Progenitor cell of endocrine pancreas (in vitro differentiated cells): ENCODE results near the gene RWDD1. TPM values are rescaled to one million over a fixed set of nuclear protein-coding genes. Genes with fewer than 3 reads are reported as not detected.

ENCODE experiments used
- DNase-seq: peaks from one replicate; pipeline ENCODE4 v3.0.0; 2021; ENCODE audit warnings: low spot score; ENCODE audit not compliant: unreplicated experiment
- H3K27ac Mint-ChIP-seq: 2 replicates; pipeline ENCODE4 v1.8.0; 2021; ENCODE audit warnings: mild to moderate bottlenecking, moderate library complexity, mixed read lengths
- H3K27me3 Mint-ChIP-seq: 2 replicates; pipeline ENCODE4 v1.8.0; 2021; ENCODE audit warnings: mixed read lengths
- H3K36me3 Mint-ChIP-seq: 2 replicates; pipeline ENCODE4 v1.8.0; 2022; ENCODE audit warnings: mixed read lengths; ENCODE audit not compliant: insufficient read depth
- H3K4me1 Mint-ChIP-seq: 2 replicates; pipeline ENCODE4 v1.8.0; 2021; ENCODE audit warnings: low read depth, mixed read lengths
- H3K4me3 Mint-ChIP-seq: 2 replicates; pipeline ENCODE4 v1.8.0; 2021; ENCODE audit warnings: low read depth, mild to moderate bottlenecking, moderate library complexity, mixed read lengths
- H3K9me3 Mint-ChIP-seq: 2 replicates; pipeline ENCODE4 v1.8.0; 2021; ENCODE audit warnings: low read depth, mixed read lengths
- total RNA-seq: library from RNA; stranded (reverse); gene quantifications from 2 replicates; pipeline ENCODE4 v1.2.1, GENCODE V29; 2021
- TF ChIP-seq, protein P1 (sequence below): fragments of 200-600 bp; sonication (generic); IDR thresholded peaks from one replicate; pipeline ENCODE4 v1.5.0; 2021; ENCODE audit warnings: antibody characterized with exemption, mild to moderate bottlenecking; ENCODE audit not compliant: unreplicated experiment

Gene RWDD1
- total RNA-seq, 1 donor from 2014 or later = 36.2 TPM

DNA sequence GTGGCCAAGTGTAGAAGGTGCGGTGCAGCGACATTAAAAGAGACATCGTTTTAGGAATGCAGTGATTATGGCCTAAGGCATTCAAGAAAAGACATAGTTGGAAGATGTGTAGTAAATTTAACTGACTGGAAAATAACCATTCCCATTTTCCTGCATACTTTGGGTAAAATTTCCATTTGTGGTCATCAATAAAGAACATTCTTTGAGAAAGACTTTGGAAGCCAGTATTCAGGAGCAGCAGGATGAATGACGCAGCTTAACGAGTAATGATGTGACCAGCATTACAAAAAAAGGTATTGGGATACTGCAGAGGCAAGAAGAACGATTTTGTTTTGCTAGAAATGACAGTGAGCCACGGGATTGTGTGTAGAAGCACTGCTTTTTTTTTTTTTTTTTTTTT lies 7.0 kb upstream of the RWDD1 start:
- Mint-ChIP-seq H3K27me3 (peaks cover 7% of the 10 kb centered on the region), H3K4me3 (no peak overlapping the region), H3K4me1 (peaks cover 5% of the 10 kb centered on the region), H3K9me3 (no peaks in the 10 kb centered on the region), H3K27ac (no peak overlapping the region), H3K36me3 (no peaks in the 10 kb centered on the region)
- TF ChIP-seq, protein P1, sequence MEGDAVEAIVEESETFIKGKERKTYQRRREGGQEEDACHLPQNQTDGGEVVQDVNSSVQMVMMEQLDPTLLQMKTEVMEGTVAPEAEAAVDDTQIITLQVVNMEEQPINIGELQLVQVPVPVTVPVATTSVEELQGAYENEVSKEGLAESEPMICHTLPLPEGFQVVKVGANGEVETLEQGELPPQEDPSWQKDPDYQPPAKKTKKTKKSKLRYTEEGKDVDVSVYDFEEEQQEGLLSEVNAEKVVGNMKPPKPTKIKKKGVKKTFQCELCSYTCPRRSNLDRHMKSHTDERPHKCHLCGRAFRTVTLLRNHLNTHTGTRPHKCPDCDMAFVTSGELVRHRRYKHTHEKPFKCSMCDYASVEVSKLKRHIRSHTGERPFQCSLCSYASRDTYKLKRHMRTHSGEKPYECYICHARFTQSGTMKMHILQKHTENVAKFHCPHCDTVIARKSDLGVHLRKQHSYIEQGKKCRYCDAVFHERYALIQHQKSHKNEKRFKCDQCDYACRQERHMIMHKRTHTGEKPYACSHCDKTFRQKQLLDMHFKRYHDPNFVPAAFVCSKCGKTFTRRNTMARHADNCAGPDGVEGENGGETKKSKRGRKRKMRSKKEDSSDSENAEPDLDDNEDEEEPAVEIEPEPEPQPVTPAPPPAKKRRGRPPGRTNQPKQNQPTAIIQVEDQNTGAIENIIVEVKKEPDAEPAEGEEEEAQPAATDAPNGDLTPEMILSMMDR = no peak
- DNase-seq = no peak

DNA sequence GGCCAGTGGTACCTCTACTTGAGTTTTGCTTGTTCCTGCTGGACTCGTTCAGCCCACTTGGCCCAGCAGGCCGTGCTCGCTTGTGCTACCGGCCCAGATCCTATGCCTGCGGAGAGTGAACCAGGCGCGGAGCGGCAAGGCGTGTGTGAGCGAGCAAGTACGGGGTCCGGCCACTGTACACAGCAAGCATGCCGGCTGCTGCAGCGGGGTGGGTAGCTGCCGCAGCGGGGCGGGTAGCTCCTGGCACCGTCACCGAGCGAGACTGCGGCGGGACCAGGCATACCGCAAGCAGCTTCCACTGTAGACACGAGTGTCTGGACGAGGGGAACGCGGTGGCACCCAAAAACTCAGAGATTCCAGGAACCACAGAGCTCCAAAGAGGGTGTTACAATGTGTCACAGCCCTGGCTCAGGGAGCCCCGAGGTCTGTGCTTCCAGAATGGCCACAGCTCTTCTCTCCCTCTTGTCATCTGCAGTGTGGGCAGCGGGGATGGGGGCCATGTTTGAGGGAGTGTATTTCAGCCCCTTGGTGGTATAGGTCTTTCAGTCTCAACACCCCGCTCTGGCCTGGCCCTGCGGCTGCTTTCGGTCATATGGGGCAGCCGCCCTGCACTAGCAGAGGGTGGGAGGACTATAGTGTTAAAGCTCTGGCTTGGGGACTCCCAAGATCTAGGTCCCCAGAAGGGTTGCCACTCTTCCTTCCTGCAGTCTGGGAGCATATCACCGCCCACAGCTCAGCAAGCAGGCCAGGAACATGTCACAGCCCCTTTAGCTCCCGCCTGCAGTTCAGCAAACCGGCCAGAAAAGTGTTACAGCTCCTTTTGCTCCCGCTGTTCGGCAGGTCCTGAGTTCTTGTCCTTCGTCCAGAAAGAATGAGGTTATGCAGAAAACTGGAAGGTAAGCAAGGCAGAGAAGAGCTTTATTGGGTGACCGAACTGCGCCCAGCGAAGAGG lies 6.1 kb upstream of the RWDD1 start:
- Mint-ChIP-seq H3K9me3 (no peaks in the 10 kb centered on the region), H3K27me3 (peaks cover 7% of the 10 kb centered on the region), H3K4me3 (no peak overlapping the region), H3K27ac (no peak overlapping the region), H3K36me3 (no peaks in the 10 kb centered on the region), H3K4me1 (peaks cover 9% of the 10 kb centered on the region)
- TF ChIP-seq, protein P1 = no peak
- DNase-seq = no peak

DNA sequence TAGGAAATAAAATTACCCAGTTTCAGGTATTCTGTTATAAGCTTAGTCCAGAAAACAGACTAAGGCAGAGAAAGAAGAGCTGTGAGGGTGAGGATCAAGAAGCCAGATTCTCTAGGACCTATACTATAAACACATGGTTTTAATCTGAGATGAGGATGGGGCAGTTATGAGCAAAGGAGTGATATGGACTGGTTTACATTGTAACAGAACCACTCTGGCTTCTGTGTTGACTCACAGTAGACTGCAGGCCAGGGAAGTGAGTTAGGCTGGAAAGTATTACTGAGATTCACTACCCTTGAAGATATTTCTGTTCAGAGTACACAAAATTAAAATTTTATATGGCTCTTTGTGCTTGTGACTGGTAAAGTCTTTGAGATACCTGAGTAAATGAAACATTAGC lies 3.2 kb upstream of the RWDD1 start:
- Mint-ChIP-seq H3K36me3 (no peaks in the 10 kb centered on the region), H3K9me3 (no peaks in the 10 kb centered on the region), H3K4me3 (no peak overlapping the region), H3K4me1 (peaks cover 14% of the 10 kb centered on the region), H3K27ac (no peak overlapping the region), H3K27me3 (peaks cover 7% of the 10 kb centered on the region)
- TF ChIP-seq, protein P1 = no peak
- DNase-seq = no peak

DNA sequence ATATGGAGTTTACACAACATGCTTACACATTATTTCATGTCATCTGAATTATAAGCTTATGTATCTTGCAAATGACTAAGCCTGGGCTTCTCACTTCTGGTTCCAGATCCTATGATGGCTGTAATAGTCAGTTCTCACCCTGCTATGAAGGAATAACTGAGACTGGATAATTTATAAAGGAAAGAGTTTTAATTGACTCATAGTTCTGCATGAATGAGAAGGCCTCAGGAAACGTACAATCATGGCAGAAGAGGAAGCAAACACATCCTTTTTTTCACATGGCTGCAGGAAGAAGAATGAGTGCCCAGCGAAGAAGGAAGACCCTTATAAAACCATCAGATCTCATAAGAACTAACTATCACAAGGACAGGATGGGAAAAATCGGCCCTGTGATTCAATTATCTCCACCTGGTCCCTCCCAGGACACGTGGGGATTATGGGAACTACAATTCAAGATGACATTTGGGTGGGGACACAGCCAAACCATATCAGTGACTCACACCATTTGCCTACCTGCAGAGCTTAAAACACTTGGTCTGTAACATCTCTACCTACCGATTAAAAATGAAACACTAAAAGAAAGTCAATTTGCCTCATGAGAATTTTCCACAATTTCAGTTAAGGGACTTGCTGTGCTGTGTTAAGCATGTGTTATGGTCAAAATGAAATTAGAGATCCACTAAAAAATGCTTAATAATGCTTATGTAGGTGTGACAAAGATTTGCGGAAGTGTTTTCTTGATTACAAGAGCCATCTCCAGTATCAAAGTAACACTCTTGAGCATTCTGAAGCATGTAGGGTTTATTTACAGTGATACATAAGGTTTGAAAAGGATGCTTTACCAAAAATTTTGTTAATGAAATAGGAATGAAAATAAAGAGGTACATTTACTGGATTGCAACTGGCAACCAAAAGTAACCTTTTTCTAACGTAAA lies 2.2 kb upstream of the RWDD1 start:
- Mint-ChIP-seq H3K36me3 (peaks cover under 1% of the 10 kb centered on the region), H3K27me3 (peaks cover 7% of the 10 kb centered on the region), H3K4me3 (no peak overlapping the region), H3K27ac (no peak overlapping the region), H3K4me1 (peaks cover 15% of the 10 kb centered on the region), H3K9me3 (no peaks in the 10 kb centered on the region)
- DNase-seq = no peak
- TF ChIP-seq, protein P1 = no peak

DNA sequence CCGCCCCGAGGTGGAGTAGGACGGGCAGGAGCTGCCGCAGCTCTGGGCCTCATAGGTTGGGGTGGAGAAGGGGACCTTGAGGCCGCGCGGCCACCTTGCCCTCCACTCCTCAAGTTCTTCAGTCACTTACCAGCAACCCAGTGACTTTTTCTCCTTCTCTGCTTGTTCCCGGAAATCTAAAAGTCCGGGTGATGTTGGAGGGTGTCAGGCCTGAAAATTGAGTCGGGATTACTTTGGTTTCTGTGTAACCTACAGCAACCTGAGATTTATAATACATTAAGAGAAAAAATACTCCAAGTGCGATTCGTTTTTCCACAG lies 338 bp downstream of the RWDD1 start:
- TF ChIP-seq, protein P1 = no peak
- H3K27ac Mint-ChIP-seq = peak overlapping the region; percentile 99
- H3K9me3 Mint-ChIP-seq = no peaks in the 10 kb centered on the region
- H3K27me3 Mint-ChIP-seq = peaks cover 4% of the 10 kb centered on the region
- peak overlapping the region; percentile 92 for H3K4me3 Mint-ChIP-seq
- peaks cover 17% of the 10 kb centered on the region for H3K4me1 Mint-ChIP-seq
- H3K36me3 Mint-ChIP-seq = peaks cover 4% of the 10 kb centered on the region
- DNase-seq = no peak
